GM21360 (cell line): ENCODE data around the gene CUL1.

Source experiments
- ATAC-seq: cut with Tn5 transposase; IDR thresholded peaks from one replicate; pipeline ENCODE4 v1.9.1; 2021; ENCODE audit warnings: mild to moderate bottlenecking, moderate library complexity; ENCODE audit not compliant: unreplicated experiment

CUL1 gene

DNA sequence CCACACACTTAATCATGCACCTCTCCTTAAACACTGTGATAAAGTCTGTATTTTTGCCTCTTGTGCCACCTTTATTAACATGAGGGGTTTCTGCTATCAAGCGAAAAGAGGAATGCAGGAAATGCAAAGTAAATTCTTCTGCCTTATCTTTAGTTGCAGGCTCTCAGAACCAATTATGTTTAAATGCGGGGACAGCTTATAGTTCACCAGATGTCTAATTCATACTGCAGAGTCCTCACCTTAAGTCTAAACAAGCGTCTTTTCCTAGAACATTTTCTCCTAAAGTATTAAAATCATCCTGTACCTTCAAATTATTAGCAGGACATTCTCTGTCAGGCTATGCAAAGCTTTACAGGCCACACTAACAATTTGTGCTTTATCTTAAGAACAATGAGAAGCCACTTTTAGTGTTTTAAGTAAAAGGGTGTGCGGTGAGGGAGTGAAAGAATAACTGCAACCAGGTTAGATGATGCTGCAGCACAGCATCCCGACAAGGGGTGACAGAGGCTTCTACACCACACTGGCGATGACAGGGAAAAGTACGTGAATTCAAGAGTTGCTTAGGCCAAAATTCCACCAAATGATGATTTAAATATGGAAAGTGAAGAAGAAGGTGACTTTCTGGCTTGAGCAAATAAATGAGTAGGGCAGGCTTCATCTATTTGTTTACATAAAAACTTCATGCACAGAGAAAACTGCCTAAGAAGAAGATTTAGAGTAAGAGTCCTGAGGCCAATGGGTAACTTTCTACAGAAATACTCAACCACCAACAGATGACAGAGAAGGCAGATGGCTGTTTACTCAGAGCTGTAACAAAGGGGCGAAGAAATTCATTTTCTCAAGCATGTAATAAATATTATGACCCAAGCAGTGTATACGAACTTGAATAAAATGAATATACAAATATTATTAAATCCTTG lies 149.4 kb downstream of the CUL1 start:
- ATAC-seq: no peak

GRCh38 chr7:148849393-148850098 lies 150.8 kb downstream of the CUL1 start:
- ATAC-seq: no peak

GRCh38 chr7:148850564-148850963 lies 151.9 kb downstream of the CUL1 start:
- ATAC-seq: no peak
